Neural progenitor cell (in vitro differentiated cells): Measurements from ENCODE around the gene LYRM4.

ENCODE experiments used
- CTCF ChIP-seq: fragments of 200-600 bp; sonication (generic); IDR thresholded peaks from 2 replicates; pipeline ENCODE4 v1.5.1; 2017; ENCODE audit warnings: antibody characterized with exemption, mild to moderate bottlenecking
- EZH2 ChIP-seq: fragments of 200-600 bp; sonication (generic); IDR thresholded peaks from 2 replicates; pipeline ENCODE4 v1.6.1; 2017; ENCODE audit warnings: antibody characterized with exemption, mild to moderate bottlenecking, moderate library complexity

GRCh38 chr6:5136851-5137250, 123.9 kb downstream of the LYRM4 start:
- no peak for TF ChIP-seq CTCF
- no peak for TF ChIP-seq EZH2
